GM21447 (cell line): ENCODE results near the gene SLC9A3.
"Not testable (repeated sequence)": the region's sequence is repeated elsewhere in the genome, so short reads cannot be mapped to it uniquely, and the experiment has no call there.

ENCODE experiments used
- ATAC-seq: cut with Tn5 transposase; IDR thresholded peaks from one replicate; pipeline ENCODE4 v1.9.1; 2021; ENCODE audit not compliant: unreplicated experiment

The SLC9A3 gene

GRCh38 chr5:524234-524972 is at the start of gene SLC9A3:
TSS of gene SLC9A3 (minus strand) at chr5:524449.
- ATAC-seq, result no peak

GRCh38 chr5:573976-574375 is 49.7 kb upstream of the SLC9A3 start:
- no peak for ATAC-seq

GRCh38 chr5:573206-573605 is 49.0 kb upstream of the SLC9A3 start:
- no peak for ATAC-seq

GRCh38 chr5:572398-573019 is 48.3 kb upstream of the SLC9A3 start:
- no peak for ATAC-seq

- no peak for ATAC-seq
Measured at GRCh38 chr5:571791-572190, 47.5 kb upstream of the SLC9A3 start.

GRCh38 chr5:570886-571285 is 46.6 kb upstream of the SLC9A3 start:
- no peak for ATAC-seq

- no peak for ATAC-seq
Measured at GRCh38 chr5:570446-570845, 46.2 kb upstream of the SLC9A3 start.

GRCh38 chr5:569868-570361 is 45.7 kb upstream of the SLC9A3 start:
- ATAC-seq, result no peak

- ATAC-seq, result no peak
Measured at GRCh38 chr5:569358-569867, 45.2 kb upstream of the SLC9A3 start.

- ATAC-seq, result no peak
Measured at GRCh38 chr5:568809-569208, 44.6 kb upstream of the SLC9A3 start.

GRCh38 chr5:568061-568781 is 44.0 kb upstream of the SLC9A3 start:
- ATAC-seq, result no peak

GRCh38 chr5:567664-568060 is 43.4 kb upstream of the SLC9A3 start:
- no peak for ATAC-seq

- no peak for ATAC-seq
Measured at GRCh38 chr5:566636-567309, 42.5 kb upstream of the SLC9A3 start.

GRCh38 chr5:565782-566440 is 41.7 kb upstream of the SLC9A3 start:
- no peak for ATAC-seq

GRCh38 chr5:561408-561807 is 37.2 kb upstream of the SLC9A3 start:
- ATAC-seq, result no peak

GRCh38 chr5:560792-561166 is 36.5 kb upstream of the SLC9A3 start:
- ATAC-seq, result no peak

- no peak for ATAC-seq
Measured at GRCh38 chr5:558871-559503, 34.7 kb upstream of the SLC9A3 start.

GRCh38 chr5:558326-558725 is 34.1 kb upstream of the SLC9A3 start:
- ATAC-seq, result no peak

- ATAC-seq, result not testable (repeated sequence)
Measured at GRCh38 chr5:557917-558316, 33.7 kb upstream of the SLC9A3 start.

- ATAC-seq, result no peak
Measured at GRCh38 chr5:556909-557441, 32.7 kb upstream of the SLC9A3 start.
